ENCODE measurements around the gene DNAAF6.

- no peak for TF ChIP-seq CTCF (IDR thresholded peaks at IDR 0.05; ENCODE audit: low read length)
- TF ChIP-seq EZH2 (optimal IDR thresholded peaks at IDR 0.05; ENCODE audit: low read depth, low read length): no peak
- no peak for TF ChIP-seq EZH2phosphoT487 (IDR thresholded peaks at IDR 0.05; ENCODE audit: low read length)
Measured at GRCh38 chrX:107171369-107172102, 34.9 kb upstream of the DNAAF6 start.
